ENCODE results near the gene RUBCN. TPM values are rescaled to one million over a fixed set of nuclear protein-coding genes. Genes with fewer than 3 reads are reported as not detected.

RUBCN gene
- 196 and 217 TPM in 2 replicates for total RNA-seq

GRCh38 chr3:197736491-197737318 is at the start of gene RUBCN:
RUBCN (minus strand) TSS chr3:197736904; CDS start chr3:197736719, 185 bp downstream.
- Mint-ChIP-seq H3K27me3 (no peaks in the 10 kb centered on the region), H3K36me3 (ENCODE audit: low read depth) (peaks cover 31% of the 10 kb centered on the region), H3K4me3 (peak within 1 kb of the TSS; percentile 94), H3K9me3 (no peaks in the 10 kb centered on the region), H3K4me1 (peaks cover 58% of the 10 kb centered on the region), H3K27ac (peak within 1 kb of the TSS; percentile 98)
- ChIA-PET POLR2A (interaction anchor here (0.6 to 6.6 kb wide), 18 partner anchors 9 to 65 kb away, joined by 3 to 171 read pairs (median 5); partner anchors contain the start of genes FYTTD1 and LRCH3), CTCF (interaction anchor here (0.7 to 1.5 kb wide), 4 partner anchors 12 to 31 kb away, joined by 3 to 4 read pairs (median 3); partner anchors contain the start of gene FYTTD1)
- intact Hi-C loops (cut with micrococcal nuclease): loop anchor here (1.0 to 10.0 kb wide), 3 partner anchors 13 to 208 kb away; partner anchors contain the start of gene FYTTD1
- TF ChIP-seq CTCF (IDR thresholded peaks at IDR 0.05): no peak
- ATAC-seq (ENCODE audit: low read depth): peak; percentile 87
- DNase-seq: peak; percentile 88

- intact Hi-C loops (cut with micrococcal nuclease): loop anchor here (5.0 kb wide), 1 partner anchor 53 kb away; no protein-coding TSS in a partner anchor
- no peak for TF ChIP-seq CTCF (IDR thresholded peaks at IDR 0.05)
- Mint-ChIP-seq H3K4me1 (peaks cover 46% of the 10 kb centered on the region), H3K27me3 (no peaks in the 10 kb centered on the region), H3K9me3 (no peaks in the 10 kb centered on the region), H3K4me3 (peak overlapping the region; percentile 56), H3K36me3 (ENCODE audit: low read depth) (peaks cover 49% of the 10 kb centered on the region), H3K27ac (peak overlapping the region; percentile 86)
- no peak for ATAC-seq (ENCODE audit: low read depth)
- POLR2A ChIA-PET: interaction anchor here (1.1 kb wide), 1 partner anchor 33 kb away, joined by 3 read pairs; no protein-coding TSS in a partner anchor
- DNase-seq: no peak
- CTCF ChIA-PET: interaction anchor here (2.0 to 3.5 kb wide), 2 partner anchors 9 to 17 kb away, joined by 4 to 14 read pairs; no protein-coding TSS in a partner anchor
These were observed 47.4 kb upstream of the RUBCN start for GRCh38 chr3:197784019-197784585.

GRCh38 chr3:197782230-197782629 is 45.5 kb upstream of the RUBCN start:
- no peaks in the 10 kb centered on the region for H3K27me3 Mint-ChIP-seq
- intact Hi-C loops (cut with micrococcal nuclease): loop anchor here (1.0 to 5.0 kb wide), 5 partner anchors 8 to 70 kb away; no protein-coding TSS in a partner anchor
- H3K36me3 Mint-ChIP-seq (ENCODE audit: low read depth): peaks cover 60% of the 10 kb centered on the region
- peak overlapping the region; percentile 60 for H3K4me3 Mint-ChIP-seq
- ChIA-PET POLR2A (interaction anchor here (0.6 to 2.1 kb wide), 11 partner anchors 9 to 73 kb away, joined by 3 to 47 read pairs (median 5); partner anchors contain the start of gene LRCH3), CTCF (interaction anchor here (0.9 to 3.5 kb wide), 6 partner anchors 9 to 183 kb away, joined by 3 to 14 read pairs (median 4); partner anchors contain the start of gene LRCH3)
- no peak for TF ChIP-seq CTCF (IDR thresholded peaks at IDR 0.05)
- DNase-seq (no peak), ATAC-seq (ENCODE audit: low read depth) (peak; percentile 91)
- H3K4me1 Mint-ChIP-seq: peaks cover 41% of the 10 kb centered on the region
- peak overlapping the region; percentile 80 for H3K27ac Mint-ChIP-seq
- H3K9me3 Mint-ChIP-seq: no peaks in the 10 kb centered on the region

GRCh38 chr3:197775317-197775716 is 38.6 kb upstream of the RUBCN start:
- peaks cover 79% of the 10 kb centered on the region for H3K36me3 Mint-ChIP-seq (ENCODE audit: low read depth)

More at GRCh38 chr3:197775317-197775716, 38.6 kb upstream of the RUBCN start:
- no peak for TF ChIP-seq CTCF (IDR thresholded peaks at IDR 0.05)
- Mint-ChIP-seq H3K4me3 (no peak overlapping the region), H3K4me1 (peaks cover 18% of the 10 kb centered on the region), H3K27me3 (no peaks in the 10 kb centered on the region), H3K27ac (no peak overlapping the region), H3K9me3 (no peaks in the 10 kb centered on the region)
- intact Hi-C loops (cut with micrococcal nuclease): no loop called here
- no peak for ATAC-seq (ENCODE audit: low read depth)
- POLR2A ChIA-PET: no interaction called here
- CTCF ChIA-PET: no interaction called here
- no peak for DNase-seq

Data from activated B cell treated with CpG ODN at 0.5 μM for 24 hours (primary cell).